ENCODE results near the gene RANBP9.
A peak's percentile ranks its signal among the peaks of the same experiment; 100 is the strongest.

The RANBP9 gene

GRCh38 chr6:13653296-13653695 is 58.3 kb downstream of the RANBP9 start:
- DNase-seq (ENCODE audit: low read depth): peak; percentile 54

- DNase-seq (ENCODE audit: low read depth): no peak
Observed at GRCh38 chr6:13649393-13649792, 62.2 kb downstream of the RANBP9 start.

GRCh38 chr6:13648850-13649249 is 62.8 kb downstream of the RANBP9 start:
- DNase-seq (ENCODE audit: low read depth): no peak

GRCh38 chr6:13643125-13643524 is 68.5 kb downstream of the RANBP9 start:
- no peak for DNase-seq (ENCODE audit: low read depth)

- peak; percentile 60 for DNase-seq (ENCODE audit: low read depth)
Observed at GRCh38 chr6:13641315-13641714, 70.3 kb downstream of the RANBP9 start.

- DNase-seq (ENCODE audit: low read depth): no peak
Observed at GRCh38 chr6:13638626-13639025, 73.0 kb downstream of the RANBP9 start.

GRCh38 chr6:13638014-13638413 is 73.6 kb downstream of the RANBP9 start:
- DNase-seq (ENCODE audit: low read depth): no peak

- no peak for DNase-seq (ENCODE audit: low read depth)
Observed at GRCh38 chr6:13635948-13636658, 75.5 kb downstream of the RANBP9 start.

GRCh38 chr6:13633343-13633742 is 78.3 kb downstream of the RANBP9 start:
- no peak for DNase-seq (ENCODE audit: low read depth)

- no peak for DNase-seq (ENCODE audit: low read depth)
Observed at GRCh38 chr6:13630499-13630898, 81.1 kb downstream of the RANBP9 start.

GRCh38 chr6:13629459-13630116 is 82.0 kb downstream of the RANBP9 start:
- no peak for DNase-seq (ENCODE audit: low read depth)

- peak; percentile 55 for DNase-seq (ENCODE audit: low read depth)
Observed at GRCh38 chr6:13624871-13625288, 86.8 kb downstream of the RANBP9 start.

GRCh38 chr6:13617066-13617465 is 94.6 kb downstream of the RANBP9 start:
- no peak for DNase-seq (ENCODE audit: low read depth)

- DNase-seq (ENCODE audit: low read depth): peak; percentile 43
Observed at GRCh38 chr6:13615792-13616120, 95.9 kb downstream of the RANBP9 start.

GRCh38 chr6:13614926-13615791 is 96.5 kb downstream of the RANBP9 start, which contains the start of gene NOL7:
TSS of gene NOL7 (plus strand) at chr6:13615335. CDS start at chr6:13615359, 24 bp downstream.
- DNase-seq (ENCODE audit: low read depth): peak; percentile 99

GRCh38 chr6:13614126-13614925 is 97.3 kb downstream of the RANBP9 start:
- DNase-seq (ENCODE audit: low read depth): peak; percentile 43

- DNase-seq (ENCODE audit: low read depth): no peak
Observed at GRCh38 chr6:13613029-13613594, 98.5 kb downstream of the RANBP9 start.

GRCh38 chr6:13611715-13612114 is 99.9 kb downstream of the RANBP9 start:
- no peak for DNase-seq (ENCODE audit: low read depth)

- DNase-seq (ENCODE audit: low read depth): no peak
Observed at GRCh38 chr6:13605634-13606033, 106.0 kb downstream of the RANBP9 start.

- no peak for DNase-seq (ENCODE audit: low read depth)
Observed at GRCh38 chr6:13604546-13605416, 106.9 kb downstream of the RANBP9 start.

GRCh38 chr6:13604135-13604534 is 107.5 kb downstream of the RANBP9 start:
- DNase-seq (ENCODE audit: low read depth): no peak

Data from iris pigment epithelial cell (primary cell).